Mononuclear cell (primary cell): ENCODE results near the gene GNA14. TPM values are rescaled to one million over a fixed set of nuclear protein-coding genes. Genes with fewer than 3 reads are reported as not detected.
A peak's percentile ranks its signal among the peaks of the same experiment; 100 is the strongest.

ENCODE experiments used
- H3K27me3 ChIP-seq: 2 replicates; pipeline ENCODE4 v1.6.0; 2011; ENCODE audit warnings: low read length, control low read depth; ENCODE audit not compliant: insufficient read depth
- H3K4me1 ChIP-seq: 2 replicates; pipeline ENCODE4 v1.5.1; 2011; ENCODE audit warnings: mild to moderate bottlenecking, low read length, control low read depth; ENCODE audit not compliant: insufficient read depth
- H3K4me3 ChIP-seq: 2 replicates; pipeline ENCODE4 v1.5.1; 2011; ENCODE audit warnings: mild to moderate bottlenecking, low read length, moderate library complexity
- H3K9me3 ChIP-seq: 2 replicates; pipeline ENCODE4 v1.5.1; 2011; ENCODE audit warnings: low read depth, mild to moderate bottlenecking, control low read depth, low read length
- total RNA-seq: library from RNA; depleted of rRNA; stranded (reverse); fragments of >200 nt; gene quantifications from one replicate; pipeline ENCODE4 v1.2.3, GENCODE V29; 2012

Gene GNA14
- total RNA-seq, 1 donor: not detected

- Histone ChIP-seq H3K9me3 (no peaks in the 10 kb centered on the region), H3K27me3 (no peaks in the 10 kb centered on the region), H3K4me3 (no peak overlapping the region), H3K4me1 (no peaks in the 10 kb centered on the region)
Observed at GRCh38 chr9:77475641-77476473, 172.3 kb downstream of the GNA14 start.

- Histone ChIP-seq H3K4me1 (no peaks in the 10 kb centered on the region), H3K9me3 (no peaks in the 10 kb centered on the region), H3K27me3 (no peaks in the 10 kb centered on the region), H3K4me3 (no peak overlapping the region)
Observed at GRCh38 chr9:77474936-77475335, 173.2 kb downstream of the GNA14 start.

GRCh38 chr9:77472646-77473045 lies 175.5 kb downstream of the GNA14 start:
- H3K4me3 ChIP-seq: no peak overlapping the region
- no peaks in the 10 kb centered on the region for H3K4me1 ChIP-seq
- H3K27me3 ChIP-seq: no peaks in the 10 kb centered on the region
- no peaks in the 10 kb centered on the region for H3K9me3 ChIP-seq

- Histone ChIP-seq H3K9me3 (no peaks in the 10 kb centered on the region), H3K4me1 (no peaks in the 10 kb centered on the region), H3K4me3 (no peak overlapping the region), H3K27me3 (no peaks in the 10 kb centered on the region)
Observed at GRCh38 chr9:77471572-77471971, 176.6 kb downstream of the GNA14 start.

- H3K27me3 ChIP-seq: no peaks in the 10 kb centered on the region
- no peaks in the 10 kb centered on the region for H3K4me1 ChIP-seq
- H3K4me3 ChIP-seq: no peak overlapping the region
- H3K9me3 ChIP-seq: no peaks in the 10 kb centered on the region
Observed at GRCh38 chr9:77469515-77470231, 178.4 kb downstream of the GNA14 start.

- Histone ChIP-seq H3K4me3 (no peak overlapping the region), H3K27me3 (no peaks in the 10 kb centered on the region), H3K4me1 (no peaks in the 10 kb centered on the region), H3K9me3 (no peaks in the 10 kb centered on the region)
Observed at GRCh38 chr9:77464661-77465060, 183.5 kb downstream of the GNA14 start.

GRCh38 chr9:77463151-77463550 lies 185.0 kb downstream of the GNA14 start:
- no peaks in the 10 kb centered on the region for H3K9me3 ChIP-seq
- H3K4me3 ChIP-seq: no peak overlapping the region
- no peaks in the 10 kb centered on the region for H3K27me3 ChIP-seq
- H3K4me1 ChIP-seq: no peaks in the 10 kb centered on the region

- Histone ChIP-seq H3K9me3 (no peaks in the 10 kb centered on the region), H3K27me3 (no peaks in the 10 kb centered on the region), H3K4me3 (no peak overlapping the region)
Observed at GRCh38 chr9:77462066-77462465, 186.1 kb downstream of the GNA14 start.

GRCh38 chr9:77460938-77461337 lies 187.2 kb downstream of the GNA14 start:
- H3K9me3 ChIP-seq: no peaks in the 10 kb centered on the region
- no peaks in the 10 kb centered on the region for H3K4me1 ChIP-seq
- H3K27me3 ChIP-seq: no peaks in the 10 kb centered on the region
- H3K4me3 ChIP-seq: no peak overlapping the region

More at GRCh38 chr9:77462066-77462465, 186.1 kb downstream of the GNA14 start:
- H3K4me1 ChIP-seq: no peaks in the 10 kb centered on the region

- H3K4me1 ChIP-seq: peaks cover 16% of the 10 kb centered on the region
- no peaks in the 10 kb centered on the region for H3K9me3 ChIP-seq
- H3K27me3 ChIP-seq: no peaks in the 10 kb centered on the region
- H3K4me3 ChIP-seq: no peak overlapping the region
Observed at GRCh38 chr9:77457916-77458592, 190.1 kb downstream of the GNA14 start.

- Histone ChIP-seq H3K4me3 (no peak overlapping the region), H3K9me3 (no peaks in the 10 kb centered on the region), H3K4me1 (peaks cover 16% of the 10 kb centered on the region), H3K27me3 (no peaks in the 10 kb centered on the region)
Observed at GRCh38 chr9:77456829-77457437, 191.2 kb downstream of the GNA14 start.

GRCh38 chr9:77455312-77455927 lies 192.7 kb downstream of the GNA14 start:
- H3K9me3 ChIP-seq: no peaks in the 10 kb centered on the region
- no peaks in the 10 kb centered on the region for H3K27me3 ChIP-seq
- H3K4me1 ChIP-seq: peaks cover 16% of the 10 kb centered on the region
- no peak overlapping the region for H3K4me3 ChIP-seq

- Histone ChIP-seq H3K27me3 (no peaks in the 10 kb centered on the region), H3K4me3 (no peak overlapping the region), H3K4me1 (peaks cover 16% of the 10 kb centered on the region), H3K9me3 (no peaks in the 10 kb centered on the region)
Observed at GRCh38 chr9:77454663-77455062, 193.5 kb downstream of the GNA14 start.

GRCh38 chr9:77453825-77454647 lies 194.1 kb downstream of the GNA14 start:
- no peaks in the 10 kb centered on the region for H3K27me3 ChIP-seq
- H3K4me3 ChIP-seq: peak overlapping the region; percentile 22
- peaks cover 16% of the 10 kb centered on the region for H3K4me1 ChIP-seq
- H3K9me3 ChIP-seq: no peaks in the 10 kb centered on the region
